H54 (cell line): Measurements from ENCODE around the gene ADARB1.

Experiments
- DNase-seq: peaks from one replicate; pipeline ENCODE4 v3.0.0; 2011; ENCODE audit warnings: low spot score, mixed read lengths; ENCODE audit not compliant: insufficient read length
- FAIRE-seq: peaks from 3 replicates; lab custom pipeline; 2011; peaks lifted over from hg19 to GRCh38; lab: Jason Lieb, UNC
- POLR2A ChIP-seq: IDR thresholded peaks from 2 replicates; pipeline ENCODE4 v1.6.1; 2011; ENCODE audit warnings: low read depth, mild to moderate bottlenecking, low read length

The ADARB1 gene

GRCh38 chr21:45244799-45245340 is 170.5 kb downstream of the ADARB1 start:
- TF ChIP-seq POLR2A, result no peak
- FAIRE-seq, result no peak

GRCh38 chr21:45246386-45247320 is 172.3 kb downstream of the ADARB1 start:
- FAIRE-seq (no peak), DNase-seq (no peak)
- TF ChIP-seq POLR2A, result no peak

More at GRCh38 chr21:45244799-45245340, 170.5 kb downstream of the ADARB1 start:
- DNase-seq, result no peak

- FAIRE-seq (no peak), DNase-seq (no peak)
- no peak for TF ChIP-seq POLR2A
These were observed 174.0 kb downstream of the ADARB1 start for GRCh38 chr21:45248301-45248892.

GRCh38 chr21:45248893-45249381 is 174.6 kb downstream of the ADARB1 start:
- no peak for TF ChIP-seq POLR2A
- DNase-seq (peak; percentile 53), FAIRE-seq (no peak)

DNA sequence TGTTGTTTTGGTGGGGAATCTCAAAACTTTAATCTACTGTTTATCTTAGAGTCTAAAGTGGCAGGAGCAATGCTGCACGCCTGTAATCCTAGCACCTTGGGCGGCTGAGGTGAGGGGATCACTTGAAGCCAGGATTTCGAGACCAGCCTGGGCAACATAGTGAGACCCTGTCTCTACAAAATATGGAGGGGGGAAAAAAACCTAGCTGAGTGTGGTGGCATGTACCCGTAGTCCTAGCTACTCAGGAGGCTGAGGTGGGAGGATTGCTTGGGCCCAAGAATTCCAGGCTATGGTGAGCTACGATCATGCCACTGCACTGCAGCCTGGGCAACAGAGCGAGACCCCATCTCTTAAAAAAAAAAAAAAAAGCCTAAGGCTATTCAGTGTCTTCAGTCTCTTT is 175.2 kb downstream of the ADARB1 start:
- no peak for TF ChIP-seq POLR2A
- DNase-seq (no peak), FAIRE-seq (no peak)

GRCh38 chr21:45250272-45250671 is 175.9 kb downstream of the ADARB1 start:
- TF ChIP-seq POLR2A, result no peak
- no peak for DNase-seq
- FAIRE-seq, result no peak

DNA sequence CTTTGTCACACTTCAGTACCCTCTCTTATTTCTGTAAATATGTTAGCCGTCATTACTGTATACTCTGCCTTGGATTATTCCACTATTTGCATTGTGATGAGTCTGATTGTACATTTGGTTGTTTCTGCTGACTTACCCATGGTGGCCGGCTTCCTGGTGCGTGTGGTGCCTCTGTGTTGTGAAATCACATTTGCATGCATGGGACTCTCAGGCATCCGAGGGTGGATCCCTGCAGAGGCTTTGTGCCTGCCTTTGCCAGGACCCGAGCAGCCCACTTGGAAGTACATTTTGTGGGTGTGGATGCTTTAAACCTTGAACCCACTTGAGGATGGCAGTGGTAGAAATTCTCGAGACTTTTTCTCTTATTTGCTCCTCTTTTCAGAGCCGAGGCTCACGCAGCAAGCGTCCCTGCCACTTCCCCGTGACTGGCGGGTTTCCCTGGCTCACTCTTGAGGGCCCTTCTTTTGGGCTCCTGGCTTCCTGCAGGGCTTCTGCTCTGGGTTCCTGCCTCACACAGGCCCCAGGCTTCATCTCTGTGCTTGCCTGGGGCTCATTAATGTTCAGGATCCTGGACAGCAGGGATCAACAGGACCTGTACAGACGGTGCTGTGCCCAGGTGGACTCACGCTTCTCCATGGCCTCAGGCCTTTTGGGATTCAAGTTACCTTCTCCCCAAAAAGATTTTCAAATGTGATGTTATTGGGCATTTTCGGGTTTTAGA is 176.7 kb downstream of the ADARB1 start:
- FAIRE-seq, result no peak
- no peak for TF ChIP-seq POLR2A
- no peak for DNase-seq

- TF ChIP-seq POLR2A, result no peak
- FAIRE-seq (no peak), DNase-seq (no peak)
These were observed 177.5 kb downstream of the ADARB1 start for GRCh38 chr21:45251635-45252447.

GRCh38 chr21:45252448-45252925 is 178.1 kb downstream of the ADARB1 start:
- TF ChIP-seq POLR2A, result no peak
- DNase-seq, result no peak
- FAIRE-seq, result no peak

DNA sequence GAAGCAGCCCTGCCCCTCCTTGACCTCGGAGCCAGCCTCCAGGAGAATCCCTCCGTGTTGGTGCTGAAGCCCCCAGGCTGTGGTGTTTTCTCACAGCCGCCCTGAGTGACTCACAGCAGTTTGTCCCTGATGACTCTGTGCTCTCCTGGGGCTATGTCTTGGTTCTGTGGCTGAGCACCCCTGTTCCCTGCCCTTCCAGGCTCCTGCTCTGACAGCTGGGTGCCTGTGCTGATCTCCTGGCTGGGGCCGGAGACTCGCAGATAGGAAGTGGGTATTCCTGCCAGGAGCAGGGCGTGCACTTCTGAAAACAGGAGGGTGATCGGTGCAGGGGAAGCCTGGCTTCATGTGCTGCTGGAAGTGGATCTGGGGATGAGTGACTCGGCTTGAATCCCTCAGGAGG is 178.8 kb downstream of the ADARB1 start:
- peak; percentile 45 for FAIRE-seq
- DNase-seq, result peak; percentile 96

GRCh38 chr21:45253633-45254459 is 179.5 kb downstream of the ADARB1 start:
- DNase-seq (peak; percentile 12), FAIRE-seq (no peak)
- TF ChIP-seq POLR2A, result no peak

More for the DNA sequence above, 178.8 kb downstream of the ADARB1 start:
- no peak for TF ChIP-seq POLR2A

- DNase-seq (no peak), FAIRE-seq (no peak)
- no peak for TF ChIP-seq POLR2A
These were observed 180.1 kb downstream of the ADARB1 start for GRCh38 chr21:45254460-45254930.
